NT2/D1 (cell line): Measurements from ENCODE around the gene GDNF.
"Not testable (repeated sequence)": the region's sequence is repeated elsewhere in the genome, so short reads cannot be mapped to it uniquely, and the experiment has no call there.

Source experiments
- DNase-seq: peaks from one replicate; pipeline ENCODE4 v3.0.0-alpha.2; 2011; ENCODE audit warnings: low read depth, low spot score
- H3K27me3 ChIP-seq: 2 replicates; pipeline ENCODE4 v1.6.0; 2011; ENCODE audit warnings: mild to moderate bottlenecking; ENCODE audit not compliant: insufficient read length, insufficient read depth
- H3K36me3 ChIP-seq: 2 replicates; pipeline ENCODE4 v1.6.1; 2011; ENCODE audit warnings: mild to moderate bottlenecking, low read length, mixed read lengths; ENCODE audit not compliant: insufficient read depth, insufficient read length
- H3K4me1 ChIP-seq: 2 replicates; pipeline ENCODE4 v1.5.1; 2011; ENCODE audit not compliant: insufficient read depth, insufficient read length
- H3K4me3 ChIP-seq: 2 replicates; pipeline ENCODE4 v1.5.1; 2011; ENCODE audit warnings: low read depth; ENCODE audit not compliant: insufficient read length
- H3K9ac ChIP-seq: 2 replicates; pipeline ENCODE4 v1.6.0; 2011; ENCODE audit warnings: low read depth; ENCODE audit not compliant: insufficient read length
- H3K9me3 ChIP-seq: 2 replicates; pipeline ENCODE4 v1.5.1; 2011; ENCODE audit warnings: mild to moderate bottlenecking, low read length; ENCODE audit not compliant: insufficient read depth
- SUZ12 ChIP-seq: IDR thresholded peaks from 2 replicates; pipeline ENCODE4 v1.6.1; 2011; ENCODE audit not compliant: insufficient read length, insufficient read depth; ENCODE audit errors: extremely low read depth
- YY1 ChIP-seq: IDR thresholded peaks from 2 replicates; pipeline ENCODE4 v1.6.1; 2011; ENCODE audit not compliant: insufficient read length, insufficient read depth
- ZNF274 ChIP-seq: IDR thresholded peaks from 2 replicates; pipeline ENCODE4 v1.6.1; 2011; ENCODE audit warnings: mild to moderate bottlenecking, low read depth, low read length

The GDNF gene

GRCh38 chr5:37807015-37807414, 32.8 kb downstream of the GDNF start:
- Histone ChIP-seq H3K36me3 (no peaks in the 10 kb centered on the region), H3K9me3 (no peaks in the 10 kb centered on the region), H3K9ac (no peak overlapping the region), H3K4me1 (no peaks in the 10 kb centered on the region), H3K27me3 (no peaks in the 10 kb centered on the region), H3K4me3 (no peak overlapping the region)
- DNase-seq, result no peak
- TF ChIP-seq ZNF274 (no peak), YY1 (no peak), SUZ12 (no peak)

GRCh38 chr5:37806476-37806875, 33.4 kb downstream of the GDNF start:
- H3K9ac ChIP-seq, result no peak overlapping the region
- no peaks in the 10 kb centered on the region for H3K27me3 ChIP-seq
- no peaks in the 10 kb centered on the region for H3K36me3 ChIP-seq
- no peak overlapping the region for H3K4me3 ChIP-seq
- H3K9me3 ChIP-seq, result no peaks in the 10 kb centered on the region
- TF ChIP-seq ZNF274 (no peak), YY1 (no peak), SUZ12 (no peak)
- DNase-seq, result no peak
- H3K4me1 ChIP-seq, result no peaks in the 10 kb centered on the region

- Histone ChIP-seq H3K9ac (no peak overlapping the region), H3K27me3 (no peaks in the 10 kb centered on the region), H3K4me3 (no peak overlapping the region), H3K36me3 (no peaks in the 10 kb centered on the region), H3K9me3 (no peaks in the 10 kb centered on the region), H3K4me1 (no peaks in the 10 kb centered on the region)
- TF ChIP-seq SUZ12 (no peak), ZNF274 (no peak), YY1 (no peak)
- no peak for DNase-seq
Measured at GRCh38 chr5:37806016-37806415, 33.8 kb downstream of the GDNF start.

- Histone ChIP-seq H3K36me3 (no peaks in the 10 kb centered on the region), H3K9ac (no peak overlapping the region), H3K27me3 (no peaks in the 10 kb centered on the region), H3K9me3 (no peaks in the 10 kb centered on the region), H3K4me1 (no peaks in the 10 kb centered on the region), H3K4me3 (no peak overlapping the region)
- no peak for DNase-seq
- TF ChIP-seq YY1, result no peak
- no peak for TF ChIP-seq SUZ12
- TF ChIP-seq ZNF274, result no peak
Measured at GRCh38 chr5:37804401-37804800, 35.4 kb downstream of the GDNF start.

GRCh38 chr5:37803487-37803886, 36.4 kb downstream of the GDNF start:
- DNase-seq, result no peak
- Histone ChIP-seq H3K27me3 (no peaks in the 10 kb centered on the region), H3K9me3 (no peaks in the 10 kb centered on the region), H3K4me1 (no peaks in the 10 kb centered on the region), H3K9ac (no peak overlapping the region), H3K36me3 (no peaks in the 10 kb centered on the region), H3K4me3 (no peak overlapping the region)
- TF ChIP-seq ZNF274 (no peak), SUZ12 (no peak)

- TF ChIP-seq YY1, result no peak
- no peak for TF ChIP-seq SUZ12
- TF ChIP-seq ZNF274, result no peak
- no peaks in the 10 kb centered on the region for H3K36me3 ChIP-seq
- H3K4me1 ChIP-seq, result no peaks in the 10 kb centered on the region
- H3K9ac ChIP-seq, result no peak overlapping the region
- no peak overlapping the region for H3K4me3 ChIP-seq
- DNase-seq, result no peak
- no peaks in the 10 kb centered on the region for H3K27me3 ChIP-seq
- H3K9me3 ChIP-seq, result no peaks in the 10 kb centered on the region
Measured at GRCh38 chr5:37801521-37801920, 38.3 kb downstream of the GDNF start.

GRCh38 chr5:37799865-37800421, 39.9 kb downstream of the GDNF start:
- Histone ChIP-seq H3K27me3 (no peaks in the 10 kb centered on the region), H3K4me1 (no peaks in the 10 kb centered on the region), H3K36me3 (no peaks in the 10 kb centered on the region), H3K4me3 (no peak overlapping the region), H3K9me3 (no peaks in the 10 kb centered on the region; the same call in 1 of the 2 replicates), H3K9ac (no peak overlapping the region)
- no peak for TF ChIP-seq YY1
- TF ChIP-seq ZNF274, result no peak
- no peak for TF ChIP-seq SUZ12
- no peak for DNase-seq

- DNase-seq, H3K4me3 ChIP-seq, H3K9ac ChIP-seq, H3K27me3 ChIP-seq, H3K36me3 ChIP-seq, H3K9me3 ChIP-seq, H3K4me1 ChIP-seq: not testable (repeated sequence)
Measured at GRCh38 chr5:37796435-37796834, 43.4 kb downstream of the GDNF start.

GRCh38 chr5:37795292-37795691, 44.5 kb downstream of the GDNF start:
- DNase-seq, H3K36me3 ChIP-seq, H3K4me3 ChIP-seq, H3K4me1 ChIP-seq, H3K27me3 ChIP-seq, H3K9ac ChIP-seq, H3K9me3 ChIP-seq: not testable (repeated sequence)
